HepG2 (cell line): ENCODE data around the gene CCDC178. TPM values are rescaled to one million over a fixed set of nuclear protein-coding genes. Genes with fewer than 3 reads are reported as not detected.

Experiments used
- ATAC-seq: fragments of 200-7000 bp; cut with Tn5 transposase; 3 replicates; pipeline ENCODE4 v1.9.1; 2020; ENCODE audit warnings: mild to moderate bottlenecking, moderate library complexity
- BruUV-seq: library from RNA; stranded (reverse); fragments of 400-500 nt; replicated peaks from 2 replicates; lab custom pipeline; 2021; lab: Mats Ljungman, UMichigan
- CTCF ChIA-PET: fragments of 300-600 bp; formaldehyde crosslinking; extraction: SDS; loops from one replicate; lab custom pipeline; 2021; ENCODE audit warnings: low total read pairs, inconsistent platforms, low intra/inter-chr PET ratio; lab: Yijun Ruan, JAX
- POLR2A ChIA-PET: fragments of 350-600 bp; sonication (Branson Sonifier 250); formaldehyde crosslinking; loops from one replicate; lab custom pipeline; 2020; ENCODE audit warnings: antibody characterized with exemption, inconsistent platforms; lab: Yijun Ruan, JAX
- DNase-seq: peaks from one replicate; pipeline ENCODE4 v3.0.0-alpha.2; 2015; ENCODE audit warnings: low spot score
- FAIRE-seq: peaks from 3 replicates; lab custom pipeline; 2011; peaks lifted over from hg19 to GRCh38; lab: Jason Lieb, UNC
- H2AFZ ChIP-seq: one replicate; pipeline ENCODE4 v1.6.1; 2011; ENCODE audit warnings: low read length, inconsistent platforms
- H3K27ac ChIP-seq: fragments of 300-600 bp; 3 replicates; pipeline ENCODE4 v1.8.0; 2011; ENCODE audit warnings: mixed run types, mild to moderate bottlenecking, mixed read lengths, low read length, inconsistent platforms; ENCODE audit not compliant: insufficient read depth; ENCODE audit errors: extremely low read length
- H3K27me3 ChIP-seq, 2 experiments: fragments of 200-600 bp in 1 of 2; 2 replicates in 1 of 2; 3 replicates in 1 of 2; pipeline versions ENCODE4 v1.6.0 to v1.8.0; 2011; ENCODE audit warnings: low read length in 2 of 2, mild to moderate bottlenecking in 2 of 2, moderate library complexity in 2 of 2, inconsistent platforms in 1 of 2; ENCODE audit not compliant: insufficient read depth in 2 of 2, control insufficient read depth in 1 of 2
- H3K36me3 ChIP-seq, 2 experiments: fragments of 200-600 bp in 1 of 2; replicated peaks in 1 of 2; 2 replicates in 1 of 2; 3 replicates in 1 of 2; pipeline versions ENCODE4 v1.5.1 to v1.8.0; 2011; ENCODE audit warnings: low read length in 2 of 2, inconsistent platforms in 1 of 2; ENCODE audit not compliant: insufficient read depth in 2 of 2, control insufficient read depth in 1 of 2
- H3K4me1 ChIP-seq: 2 replicates; pipeline ENCODE4 v1.5.1; 2012; ENCODE audit warnings: low read length, inconsistent platforms; ENCODE audit not compliant: insufficient read depth
- H3K4me2 ChIP-seq: 2 replicates; pipeline ENCODE4 v1.6.0; 2011; ENCODE audit warnings: low read depth, low read length, inconsistent platforms
- H3K4me3 ChIP-seq, 3 experiments: fragments of 200-600 bp in 1 of 3; sonication (generic), shearing (Covaris generic) in 1 of 3; replicated peaks in 1 of 3; 2 replicates each; pipeline ENCODE4 v1.5.1; 2011 to 2016; ENCODE audit warnings: low read length in 3 of 3, inconsistent platforms in 2 of 3, low read depth in 2 of 3, mild to moderate bottlenecking in 2 of 3, control low read depth in 1 of 3, mixed read lengths in 1 of 3; ENCODE audit not compliant: insufficient read depth in 1 of 3
- H3K79me2 ChIP-seq: one replicate; pipeline ENCODE4 v1.6.1; 2011; ENCODE audit warnings: low read length, inconsistent platforms; ENCODE audit not compliant: insufficient read depth
- H3K9ac ChIP-seq: 2 replicates; pipeline ENCODE4 v1.6.0; 2011; ENCODE audit warnings: mild to moderate bottlenecking, low read depth, low read length, inconsistent platforms; ENCODE audit not compliant: insufficient read depth
- H3K9me3 ChIP-seq: 2 replicates; pipeline ENCODE4 v1.5.1; 2012; ENCODE audit warnings: mild to moderate bottlenecking, low read length
- H4K20me1 ChIP-seq: 2 replicates; pipeline ENCODE4 v1.6.0; 2011; ENCODE audit warnings: inconsistent platforms, mild to moderate bottlenecking, low read length, moderate library complexity; ENCODE audit not compliant: insufficient read depth
- CENPT ChIP-seq: sonication (generic); formaldehyde crosslinking; IDR thresholded peaks from 2 replicates; pipeline ENCODE4 v1.8.0; 2022; ENCODE audit warnings: low read depth, mild to moderate bottlenecking, moderate library complexity, missing genetic modification reagents
- CTCF ChIP-seq: sonication (generic); formaldehyde crosslinking; IDR thresholded peaks from 2 replicates; pipeline ENCODE4 v1.5.0; 2020; ENCODE audit warnings: mild to moderate bottlenecking, missing genetic modification reagents, moderate library complexity
- FIP1L1 ChIP-seq: fragments of 200-400 bp; formaldehyde crosslinking; IDR thresholded peaks from 2 replicates; pipeline ENCODE4 v1.6.1; 2018; ENCODE audit warnings: low read depth, mild to moderate bottlenecking, low read length, moderate library complexity, borderline replicate concordance; ENCODE audit not compliant: insufficient read depth
- KAT2B ChIP-seq: fragments of 150-350 bp; IDR thresholded peaks from 2 replicates; pipeline ENCODE4 v1.6.1; 2014; ENCODE audit warnings: low read depth, low read length, borderline replicate concordance
- ZNF24 ChIP-seq: fragments of 450-650 bp; IDR thresholded peaks from 2 replicates; pipeline ENCODE4 v1.6.1; 2017; ENCODE audit warnings: antibody characterized with exemption, mild to moderate bottlenecking
- ZNF296 ChIP-seq: sonication (generic); formaldehyde crosslinking; conservative IDR thresholded peaks from 2 replicates; pipeline ENCODE4 v1.5.0; 2020; ENCODE audit warnings: mild to moderate bottlenecking, missing genetic modification reagents
- ZNF615 ChIP-seq: sonication (generic); formaldehyde crosslinking; IDR thresholded peaks from 2 replicates; pipeline ENCODE4 v1.5.0; 2020; ENCODE audit warnings: mild to moderate bottlenecking, missing genetic modification reagents, borderline replicate concordance
- ZNF792 ChIP-seq: IDR thresholded peaks from 2 replicates; pipeline ENCODE4 v1.6.1; 2016
- WGBS: methylation state at CpG from one replicate; pipeline ENCODE4 v1.1.6; 2017; ENCODE audit warnings: low lambda C conversion rate; 5-methylcytosine and 5-hydroxymethylcytosine counted together
- in situ Hi-C: cut with HindIII; loops from 2 replicates; pipeline ENCODE4 v1.10.0; 2017; ENCODE audit warnings: low pct_unique_long_range_greater_than_20kb; ENCODE audit not compliant: extremely low pct_ligation_motif_present
- intact Hi-C: fragments of 100-400 bp; cut with micrococcal nuclease; formaldehyde crosslinking; loops from one replicate; pipeline ENCODE4 v1.10.0; 2022; ENCODE audit not compliant: unreplicated experiment
- polyA plus RNA-seq, 8 experiments: library from polyadenylated mRNA; depleted of rRNA in 3 of 8; stranded (reverse) in 7 of 8; unstranded in 1 of 8; fragments of >200 nt; fragmentation: Illumina TruSeq in 4 of 8; extraction: Trizol in 4 of 8; gene quantifications; 2 replicates each; pipeline versions ENCODE4 v1.2.1 to v1.2.3, GENCODE V29; 2011 to 2016; ENCODE audit warnings: low read depth in 4 of 8, missing spikeins in 1 of 8, mixed read lengths in 1 of 8; ENCODE audit not compliant: insufficient read depth in 1 of 8
- total RNA-seq, 5 experiments: library from RNA; depleted of rRNA; stranded (reverse); fragments of >200 nt; fragmentation: Illumina TruSeq; extraction: Trizol; gene quantifications; 2 replicates each; pipeline ENCODE4 v1.2.3, GENCODE V29; 2016; ENCODE audit warnings: low read depth in 1 of 5

The CCDC178 gene
- total and polyA plus RNA-seq, 2 of the 13 experiments (the other 11 are each of a cell fraction or from before 2014, with no cell fraction given) = not detected

GRCh38 chr18:33022370-33022769 is 418.2 kb downstream of the CCDC178 start:
- no TSS peak for BruUV-seq
- intact Hi-C loops = no loop called here
- no peak for FAIRE-seq

GRCh38 chr18:33020877-33021276 is 419.6 kb downstream of the CCDC178 start:
- Histone ChIP-seq H4K20me1 (no peaks in the 10 kb centered on the region), H3K27me3 (no peaks in the 10 kb centered on the region), H3K4me2 (no peak overlapping the region), H3K36me3 (no peaks in the 10 kb centered on the region), H3K9ac (no peak overlapping the region), H3K4me3 (no peak overlapping the region), H3K9me3 (no peaks in the 10 kb centered on the region), H2AFZ (no peak overlapping the region), H3K4me1 (no peaks in the 10 kb centered on the region), H3K27ac (no peak overlapping the region), H3K79me2 (no peaks in the 10 kb centered on the region)
- ChIA-PET CTCF (no interaction called here), POLR2A (no interaction called here)
- FAIRE-seq (no peak), DNase-seq (no peak), ATAC-seq (no peak)
- 0% methylated on average over 2 of the region's 2 CpGs for WGBS
- BruUV-seq = no TSS peak
- intact Hi-C loops = no loop called here
- in situ Hi-C loops = no loop called here
- no peak for TF ChIP-seq ZNF615 (CRISPR knock-in tag)
- peak; percentile 17; the same call in 1 of the 2 replicates for TF ChIP-seq CTCF (CRISPR knock-in tag)

More at GRCh38 chr18:33022370-33022769, 418.2 kb downstream of the CCDC178 start:
- ChIA-PET POLR2A (no interaction called here), CTCF (no interaction called here)
- H3K36me3 ChIP-seq = no peaks in the 10 kb centered on the region
- H3K27ac ChIP-seq = no peak overlapping the region
- no peaks in the 10 kb centered on the region for H3K9me3 ChIP-seq
- H3K27me3 ChIP-seq = no peaks in the 10 kb centered on the region
- DNase-seq = no peak
- in situ Hi-C loops = no loop called here
- no peak overlapping the region for H3K4me2 ChIP-seq
- no peaks in the 10 kb centered on the region for H4K20me1 ChIP-seq
- no peak overlapping the region for H3K4me3 ChIP-seq
- no peaks in the 10 kb centered on the region for H3K4me1 ChIP-seq
- TF ChIP-seq FIP1L1 (no peak), CENPT (no peak), KAT2B (no peak), ZNF24 (no peak), ZNF792 (CRISPR knock-in tag) (no peak), ZNF296 (CRISPR knock-in tag) (no peak)
- H2AFZ ChIP-seq = no peak overlapping the region
- H3K79me2 ChIP-seq = no peaks in the 10 kb centered on the region
- ATAC-seq = peak; percentile 61; the same call in 2 of the 3 replicates
- H3K9ac ChIP-seq = no peak overlapping the region
